ENCODE measurements around the gene WDR6.

The WDR6 gene

GRCh38 chr3:49022688-49023171 lies 15.5 kb downstream of the WDR6 start:
- no peak for TF ChIP-seq CTCF (IDR thresholded peaks at IDR 0.05)

GRCh38 chr3:49023775-49024174 lies 16.6 kb downstream of the WDR6 start:
- no peak for TF ChIP-seq CTCF (IDR thresholded peaks at IDR 0.05)

GRCh38 chr3:49024449-49024848 lies 17.3 kb downstream of the WDR6 start:
- TF ChIP-seq CTCF (IDR thresholded peaks at IDR 0.05) = no peak

GRCh38 chr3:49025005-49025792 lies 18.0 kb downstream of the WDR6 start:
- no peak for TF ChIP-seq CTCF (IDR thresholded peaks at IDR 0.05)

GRCh38 chr3:49025793-49026520 lies 18.8 kb downstream of the WDR6 start:
- TF ChIP-seq CTCF (IDR thresholded peaks at IDR 0.05) = no peak

- no peak for TF ChIP-seq CTCF (IDR thresholded peaks at IDR 0.05)
Measured at GRCh38 chr3:49026536-49026935, 19.3 kb downstream of the WDR6 start.

GRCh38 chr3:49027634-49028033 lies 20.4 kb downstream of the WDR6 start:
- TF ChIP-seq CTCF (IDR thresholded peaks at IDR 0.05) = no peak
